HEK293 (cell line): ENCODE data around the gene INSM2.

Experiments used
- CTCF ChIA-PET: fragments of 350-600 bp; formaldehyde crosslinking; extraction: SDS; loops from one replicate; lab custom pipeline; 2021; ENCODE audit warnings: antibody characterized with exemption; lab: Yijun Ruan, JAX
- POLR2A ChIA-PET: fragments of 300-600 bp; formaldehyde crosslinking; extraction: SDS; loops from one replicate; lab custom pipeline; 2020; ENCODE audit warnings: antibody characterized with exemption, inconsistent platforms; lab: Yijun Ruan, JAX
- H3K27ac ChIP-seq: fragments of 200-500 bp; sonication (Bioruptor generic); 2 replicates; pipeline ENCODE4 v1.5.1; 2014; ENCODE audit warnings: low read depth, low read length, control low read depth, inconsistent platforms; ENCODE audit errors: extremely low read depth
- H3K36me3 ChIP-seq, 2 experiments: fragments of 200-500 bp in 1 of 2; sonication (Bioruptor generic) in 1 of 2; 1 replicate in 1 of 2; 2 replicates in 1 of 2; pipeline ENCODE4 v1.5.1; 2014 to 2017; ENCODE audit warnings: inconsistent platforms in 2 of 2, low read length in 2 of 2; ENCODE audit not compliant: control insufficient read depth in 2 of 2, insufficient read depth in 1 of 2
- H3K4me1 ChIP-seq: fragments of 200-500 bp; sonication (Bioruptor generic); 2 replicates; pipeline ENCODE4 v1.5.1; 2014; ENCODE audit warnings: mild to moderate bottlenecking, low read length, inconsistent platforms; ENCODE audit not compliant: control insufficient read depth, insufficient read depth
- H3K4me3 ChIP-seq: 2 replicates; pipeline ENCODE4 v1.5.1; 2011; ENCODE audit warnings: low read depth, mild to moderate bottlenecking, control low read depth, low read length, moderate library complexity
- H3K9me3 ChIP-seq: fragments of 200-500 bp; sonication (Bioruptor generic); 2 replicates; pipeline ENCODE4 v1.5.1; 2014; ENCODE audit warnings: low read depth, low read length, inconsistent platforms; ENCODE audit not compliant: control insufficient read depth, insufficient read depth
- BCL11A ChIP-seq: fragments of 450-650 bp; formaldehyde crosslinking; IDR thresholded peaks from 2 replicates; pipeline ENCODE4 v1.5.1; 2016; ENCODE audit warnings: low read depth, missing biosample characterization, missing genetic modification characterization
- GLIS2 ChIP-seq: fragments of 450-650 bp; formaldehyde crosslinking; IDR thresholded peaks from 2 replicates; pipeline ENCODE4 v1.5.1; 2016; ENCODE audit warnings: missing biosample characterization, missing genetic modification characterization
- PBX3 ChIP-seq: sonication (generic); formaldehyde crosslinking; IDR thresholded peaks from 2 replicates; pipeline ENCODE4 v1.8.1; 2022; ENCODE audit warnings: mild to moderate bottlenecking, moderate library complexity, missing genetic modification reagents
- PRDM10 ChIP-seq: fragments of 450-650 bp; formaldehyde crosslinking; IDR thresholded peaks from 2 replicates; pipeline ENCODE4 v1.5.1; 2016; ENCODE audit warnings: missing biosample characterization, missing genetic modification characterization
- SP2 ChIP-seq: fragments of 450-650 bp; formaldehyde crosslinking; IDR thresholded peaks from 2 replicates; pipeline ENCODE4 v1.5.1; 2016; ENCODE audit warnings: missing biosample characterization, missing genetic modification characterization
- ZBTB7A ChIP-seq: fragments of 450-650 bp; formaldehyde crosslinking; IDR thresholded peaks from 2 replicates; pipeline ENCODE4 v1.5.1; 2016; ENCODE audit warnings: low read depth, missing biosample characterization, missing genetic modification characterization
- ZNF148 ChIP-seq: fragments of 450-650 bp; formaldehyde crosslinking; IDR thresholded peaks from 2 replicates; pipeline ENCODE4 v1.5.0; 2017; ENCODE audit warnings: missing biosample characterization, missing genetic modification characterization, borderline replicate concordance
- ZNF175 ChIP-seq: fragments of 450-650 bp; formaldehyde crosslinking; IDR thresholded peaks from 2 replicates; pipeline ENCODE4 v1.5.1; 2016; ENCODE audit warnings: missing biosample characterization, missing genetic modification characterization
- ZNF184 ChIP-seq: fragments of 450-650 bp; IDR thresholded peaks from 2 replicates; pipeline ENCODE4 v1.5.1; 2018; ENCODE audit warnings: missing biosample characterization, mild to moderate bottlenecking, missing genetic modification characterization
- ZNF248 ChIP-seq: fragments of 450-650 bp; formaldehyde crosslinking; IDR thresholded peaks from 2 replicates; pipeline ENCODE4 v1.5.1; 2017; ENCODE audit warnings: missing biosample characterization, missing genetic modification characterization
- ZNF266 ChIP-seq: fragments of 450-650 bp; formaldehyde crosslinking; IDR thresholded peaks from 2 replicates; pipeline ENCODE4 v1.5.1; 2016; ENCODE audit warnings: missing biosample characterization, missing genetic modification characterization, low read depth
- ZNF280D ChIP-seq: fragments of 450-650 bp; formaldehyde crosslinking; IDR thresholded peaks from 2 replicates; pipeline ENCODE4 v1.5.1; 2016; ENCODE audit warnings: missing biosample characterization, missing genetic modification characterization
- ZNF341 ChIP-seq: fragments of 450-650 bp; formaldehyde crosslinking; IDR thresholded peaks from 2 replicates; pipeline ENCODE4; 2016; ENCODE audit warnings: low read depth, missing biosample characterization, missing genetic modification characterization
- ZNF488 ChIP-seq: fragments of 450-650 bp; formaldehyde crosslinking; IDR thresholded peaks from 2 replicates; pipeline ENCODE4 v1.5.1; 2016; ENCODE audit warnings: missing biosample characterization, missing genetic modification characterization
- ZNF513 ChIP-seq: fragments of 450-650 bp; IDR thresholded peaks from 2 replicates; pipeline ENCODE4 v1.5.1; 2018; ENCODE audit warnings: missing biosample characterization, missing genetic modification characterization
- ZNF549 ChIP-seq: fragments of 450-650 bp; IDR thresholded peaks from 2 replicates; pipeline ENCODE4 v1.5.1; 2018; ENCODE audit warnings: missing biosample characterization, missing genetic modification characterization, mild to moderate bottlenecking, inconsistent platforms, moderate library complexity
- ZNF560 ChIP-seq: fragments of 450-650 bp; formaldehyde crosslinking; IDR thresholded peaks from 2 replicates; pipeline ENCODE4 v1.5.1; 2017; ENCODE audit warnings: missing biosample characterization, missing genetic modification characterization, borderline replicate concordance
- ZNF621 ChIP-seq: fragments of 450-650 bp; formaldehyde crosslinking; IDR thresholded peaks from 2 replicates; pipeline ENCODE4 v1.5.1; 2017; ENCODE audit warnings: missing biosample characterization, missing genetic modification characterization
- ZNF660 ChIP-seq: fragments of 450-650 bp; IDR thresholded peaks from 2 replicates; pipeline ENCODE4 v1.5.1; 2018; ENCODE audit warnings: missing biosample characterization, mild to moderate bottlenecking, missing genetic modification characterization
- ZNF664 ChIP-seq: fragments of 450-650 bp; formaldehyde crosslinking; IDR thresholded peaks from 2 replicates; pipeline ENCODE4 v1.5.1; 2016; ENCODE audit warnings: missing biosample characterization, missing genetic modification characterization
- ZNF704 ChIP-seq: fragments of 450-650 bp; formaldehyde crosslinking; IDR thresholded peaks from 2 replicates; pipeline ENCODE4 v1.5.1; 2016; ENCODE audit warnings: missing biosample characterization, missing genetic modification characterization
- ZSCAN4 ChIP-seq: fragments of 450-650 bp; formaldehyde crosslinking; IDR thresholded peaks from 2 replicates; pipeline ENCODE4 v1.5.1; 2017; ENCODE audit warnings: missing biosample characterization, missing genetic modification characterization

Gene INSM2

GRCh38 chr14:35551081-35551480, 17.1 kb downstream of the INSM2 start (continued):
- TF ChIP-seq ZSCAN4 (tag by site-specific recombination) (no peak), ZNF248 (no peak), PBX3 (CRISPR knock-in tag) (no peak), ZNF621 (tag by site-specific recombination) (no peak)
- TF ChIP-seq, all 188 proteins: peak for 0

GRCh38 chr14:35553808-35554207, 19.8 kb downstream of the INSM2 start:
- H3K4me1 ChIP-seq, result no peaks in the 10 kb centered on the region
- no peak overlapping the region for H3K27ac ChIP-seq
- ChIA-PET POLR2A (no interaction called here), CTCF (no interaction called here)
- H3K36me3 ChIP-seq, result no peaks in the 10 kb centered on the region
- no peak overlapping the region for H3K4me3 ChIP-seq
- no peaks in the 10 kb centered on the region for H3K9me3 ChIP-seq
- TF ChIP-seq ZNF175 (tag by site-specific recombination), result no peak
- no peak for TF ChIP-seq ZNF280D (tag by site-specific recombination)
- no peak for TF ChIP-seq ZNF664 (tag by site-specific recombination)
- no peak for TF ChIP-seq ZNF148
- TF ChIP-seq ZNF488 (tag by site-specific recombination), result no peak
- TF ChIP-seq ZNF549 (tag by site-specific recombination), result no peak
- TF ChIP-seq ZNF513, result no peak
- TF ChIP-seq ZBTB7A (tag by site-specific recombination), result no peak
- TF ChIP-seq ZNF660, result no peak
- TF ChIP-seq ZNF560 (tag by site-specific recombination), result no peak
- no peak for TF ChIP-seq ZNF341 (tag by site-specific recombination)
- no peak for TF ChIP-seq ZNF704 (tag by site-specific recombination)
- TF ChIP-seq SP2 (tag by site-specific recombination), result no peak
- no peak for TF ChIP-seq BCL11A (tag by site-specific recombination)
- TF ChIP-seq ZNF184 (tag by site-specific recombination), result no peak
- TF ChIP-seq ZNF266 (tag by site-specific recombination), result no peak
- TF ChIP-seq PRDM10 (tag by site-specific recombination), result no peak
- no peak for TF ChIP-seq GLIS2 (tag by site-specific recombination)
